Adrenal gland (tissue), 5 donors: ENCODE data around the gene RCAN1.

Experiments
- POLR2A ChIP-seq, 2 donors: fragments of 450-650 bp; IDR thresholded peaks; one replicate each; pipeline ENCODE4 v1.6.1; 2017; ENCODE audit warnings: antibody characterized with exemption in 2 of 2, mild to moderate bottlenecking in 2 of 2, moderate library complexity in 1 of 2
- TF ChIP-seq, protein P1 (sequence below), 6 experiments: fragments of 450-650 bp in 4 of 6; fragments of 200-600 bp in 2 of 6; sonication (generic) in 1 of 6; IDR thresholded peaks; 1 replicate in 5 of 6; 2 replicates in 1 of 6; pipeline versions ENCODE4 v1.5.1 to v1.8.0; 2016 to 2021; ENCODE audit warnings: antibody characterized with exemption in 6 of 6, mild to moderate bottlenecking in 2 of 6, moderate library complexity in 1 of 6
- donor health status: DM: no; HTN: no; CAD: no.

GRCh38 chr21:34615487-34615814 is 538 bp upstream of the RCAN1 start:
- TF ChIP-seq, protein P1, sequence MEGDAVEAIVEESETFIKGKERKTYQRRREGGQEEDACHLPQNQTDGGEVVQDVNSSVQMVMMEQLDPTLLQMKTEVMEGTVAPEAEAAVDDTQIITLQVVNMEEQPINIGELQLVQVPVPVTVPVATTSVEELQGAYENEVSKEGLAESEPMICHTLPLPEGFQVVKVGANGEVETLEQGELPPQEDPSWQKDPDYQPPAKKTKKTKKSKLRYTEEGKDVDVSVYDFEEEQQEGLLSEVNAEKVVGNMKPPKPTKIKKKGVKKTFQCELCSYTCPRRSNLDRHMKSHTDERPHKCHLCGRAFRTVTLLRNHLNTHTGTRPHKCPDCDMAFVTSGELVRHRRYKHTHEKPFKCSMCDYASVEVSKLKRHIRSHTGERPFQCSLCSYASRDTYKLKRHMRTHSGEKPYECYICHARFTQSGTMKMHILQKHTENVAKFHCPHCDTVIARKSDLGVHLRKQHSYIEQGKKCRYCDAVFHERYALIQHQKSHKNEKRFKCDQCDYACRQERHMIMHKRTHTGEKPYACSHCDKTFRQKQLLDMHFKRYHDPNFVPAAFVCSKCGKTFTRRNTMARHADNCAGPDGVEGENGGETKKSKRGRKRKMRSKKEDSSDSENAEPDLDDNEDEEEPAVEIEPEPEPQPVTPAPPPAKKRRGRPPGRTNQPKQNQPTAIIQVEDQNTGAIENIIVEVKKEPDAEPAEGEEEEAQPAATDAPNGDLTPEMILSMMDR (IDR thresholded peaks at IDR 0.05) = no peak
- TF ChIP-seq POLR2A (IDR thresholded peaks at IDR 0.05) = no peak
